Measurements from ENCODE around the gene CAPS.

CAPS gene

DNA sequence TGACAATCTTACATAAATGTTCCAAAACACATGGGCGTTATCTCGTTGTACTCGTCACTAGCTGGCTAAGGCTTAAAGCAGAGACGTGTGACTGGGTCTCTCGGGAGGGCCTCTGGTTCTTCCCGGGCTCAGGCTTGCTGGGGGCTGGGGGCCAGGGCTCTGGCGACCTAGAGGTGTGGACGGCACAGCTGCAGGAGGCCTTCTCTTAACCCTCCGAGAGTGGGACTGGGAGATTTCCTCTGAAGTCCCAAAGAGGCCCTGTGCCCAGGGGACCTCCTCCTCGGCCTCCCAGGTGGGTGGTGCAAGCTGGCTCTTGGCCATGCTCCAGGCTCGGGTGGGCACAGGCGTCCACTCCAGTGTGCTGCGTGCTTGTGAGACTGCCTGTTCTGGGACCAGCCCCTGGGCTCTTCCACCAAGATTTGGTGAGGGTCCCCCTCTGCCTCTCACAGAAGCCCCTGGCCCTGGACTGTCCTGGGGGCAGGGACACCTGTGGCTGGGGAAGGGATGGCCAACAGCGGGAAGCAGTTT, 2.2 kb downstream of the CAPS start:
- TF ChIP-seq, protein P1, sequence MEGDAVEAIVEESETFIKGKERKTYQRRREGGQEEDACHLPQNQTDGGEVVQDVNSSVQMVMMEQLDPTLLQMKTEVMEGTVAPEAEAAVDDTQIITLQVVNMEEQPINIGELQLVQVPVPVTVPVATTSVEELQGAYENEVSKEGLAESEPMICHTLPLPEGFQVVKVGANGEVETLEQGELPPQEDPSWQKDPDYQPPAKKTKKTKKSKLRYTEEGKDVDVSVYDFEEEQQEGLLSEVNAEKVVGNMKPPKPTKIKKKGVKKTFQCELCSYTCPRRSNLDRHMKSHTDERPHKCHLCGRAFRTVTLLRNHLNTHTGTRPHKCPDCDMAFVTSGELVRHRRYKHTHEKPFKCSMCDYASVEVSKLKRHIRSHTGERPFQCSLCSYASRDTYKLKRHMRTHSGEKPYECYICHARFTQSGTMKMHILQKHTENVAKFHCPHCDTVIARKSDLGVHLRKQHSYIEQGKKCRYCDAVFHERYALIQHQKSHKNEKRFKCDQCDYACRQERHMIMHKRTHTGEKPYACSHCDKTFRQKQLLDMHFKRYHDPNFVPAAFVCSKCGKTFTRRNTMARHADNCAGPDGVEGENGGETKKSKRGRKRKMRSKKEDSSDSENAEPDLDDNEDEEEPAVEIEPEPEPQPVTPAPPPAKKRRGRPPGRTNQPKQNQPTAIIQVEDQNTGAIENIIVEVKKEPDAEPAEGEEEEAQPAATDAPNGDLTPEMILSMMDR (conservative IDR thresholded peaks at IDR 0.05), result no peak
- TF ChIP-seq ZFX (IDR thresholded peaks at IDR 0.05), result no peak

DNA sequence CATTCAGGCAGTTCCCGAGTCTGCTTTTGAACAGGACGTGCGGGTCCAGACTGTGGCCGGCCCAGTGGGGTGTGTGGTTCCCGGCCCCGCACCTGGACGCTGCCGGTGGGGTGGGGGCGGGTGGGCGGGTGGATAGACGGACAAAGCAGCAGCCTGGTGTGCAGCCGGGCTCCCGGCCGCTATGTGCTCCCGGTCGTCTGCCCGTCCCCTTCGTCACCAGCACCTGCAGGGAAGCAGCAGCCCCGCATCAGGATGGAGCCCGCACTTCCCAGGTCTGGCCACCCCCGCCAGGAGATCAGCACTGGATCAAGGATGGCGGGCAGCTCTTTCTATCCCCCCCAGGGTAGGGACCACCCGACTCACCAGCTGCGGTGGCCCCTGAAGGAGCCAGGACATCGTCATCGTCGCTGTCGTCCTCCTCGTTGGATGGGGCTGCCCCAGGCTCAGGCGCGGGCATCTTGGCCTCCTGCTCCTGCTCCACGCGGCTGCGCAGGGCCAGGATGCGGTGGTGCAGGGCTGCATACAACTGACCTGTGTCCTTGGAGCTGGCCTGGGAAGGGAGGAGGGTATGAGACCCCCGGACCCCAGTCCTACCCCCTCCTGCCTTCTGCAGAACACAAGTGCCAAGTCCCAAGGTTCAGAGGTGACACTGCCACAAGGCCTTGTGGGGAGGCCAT, 3.5 kb downstream of the CAPS start:
- no peak for TF ChIP-seq ZFX (IDR thresholded peaks at IDR 0.05)
- TF ChIP-seq, protein P1 (conservative IDR thresholded peaks at IDR 0.05), result no peak
- H3K27ac ChIP-seq, result no peak overlapping the region

More for the DNA sequence above, 2.2 kb downstream of the CAPS start:
- no peak overlapping the region for H3K27ac ChIP-seq

DNA sequence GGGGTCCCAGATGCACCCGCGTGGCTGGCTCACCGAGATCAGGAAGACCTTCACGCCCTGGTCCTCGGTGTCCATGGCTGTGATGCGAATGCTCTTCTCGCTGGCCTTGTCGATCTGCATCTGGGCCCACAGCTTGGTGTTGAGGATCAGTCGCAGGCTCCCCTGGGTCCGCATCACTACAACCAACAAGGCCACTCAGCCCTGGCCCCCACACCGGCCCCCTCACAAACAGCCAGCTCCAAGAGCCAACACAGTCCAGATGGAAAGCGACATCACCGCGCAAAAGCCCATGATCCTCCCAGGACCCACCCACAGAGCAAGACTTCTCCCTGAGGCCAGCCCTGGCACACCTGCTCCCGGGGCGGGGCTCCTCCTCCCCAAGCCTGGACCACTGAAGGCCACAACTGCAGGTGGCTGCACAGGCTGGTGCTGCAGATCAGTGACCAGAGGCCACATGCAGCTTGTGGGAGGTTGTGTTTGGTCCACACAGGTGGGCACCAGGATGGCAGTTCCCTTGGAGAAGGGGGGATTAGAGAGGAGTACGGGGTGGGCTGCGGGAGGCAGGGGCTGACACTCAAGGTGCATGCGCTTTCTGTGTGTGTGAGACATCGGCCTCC, 4.5 kb downstream of the CAPS start:
- no peak overlapping the region for H3K27ac ChIP-seq

DNA sequence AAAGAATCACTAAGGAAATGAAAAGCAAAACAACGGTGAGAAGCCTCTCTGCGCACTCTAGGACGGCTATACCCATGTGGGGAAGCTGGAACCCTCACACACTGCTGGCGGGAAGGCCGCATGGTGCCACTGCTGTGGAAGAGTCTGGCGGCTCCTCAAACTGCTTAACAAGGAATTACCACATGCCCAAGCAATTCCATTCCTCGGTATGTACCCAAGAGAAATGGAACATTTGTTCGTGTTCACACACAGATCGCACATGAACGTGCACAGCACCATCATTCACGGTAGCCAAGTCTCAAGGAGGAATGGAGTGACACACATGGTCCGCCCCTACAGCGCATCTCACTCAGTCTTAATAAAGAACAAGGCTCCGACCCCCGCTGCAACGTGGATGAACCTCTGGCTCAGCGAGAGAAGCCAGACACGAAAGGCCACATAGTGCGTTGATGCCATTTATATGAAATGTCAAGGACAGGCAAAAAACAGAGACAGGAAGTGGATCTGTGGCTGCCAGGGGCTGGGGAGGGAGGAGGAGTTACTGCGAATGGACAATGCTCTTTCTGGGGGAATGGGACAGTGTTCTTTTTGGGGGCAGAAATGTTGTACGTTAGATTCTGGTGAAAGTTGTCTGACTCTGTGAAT, 7.6 kb downstream of the CAPS start:
- TF ChIP-seq, protein P1 (conservative IDR thresholded peaks at IDR 0.05), result no peak
- no peak for TF ChIP-seq ZFX (IDR thresholded peaks at IDR 0.05)
- H3K27ac ChIP-seq, result no peak overlapping the region

More for the DNA sequence above, 4.5 kb downstream of the CAPS start:
- TF ChIP-seq, protein P1 (conservative IDR thresholded peaks at IDR 0.05), result no peak
- TF ChIP-seq ZFX (IDR thresholded peaks at IDR 0.05), result no peak

DNA sequence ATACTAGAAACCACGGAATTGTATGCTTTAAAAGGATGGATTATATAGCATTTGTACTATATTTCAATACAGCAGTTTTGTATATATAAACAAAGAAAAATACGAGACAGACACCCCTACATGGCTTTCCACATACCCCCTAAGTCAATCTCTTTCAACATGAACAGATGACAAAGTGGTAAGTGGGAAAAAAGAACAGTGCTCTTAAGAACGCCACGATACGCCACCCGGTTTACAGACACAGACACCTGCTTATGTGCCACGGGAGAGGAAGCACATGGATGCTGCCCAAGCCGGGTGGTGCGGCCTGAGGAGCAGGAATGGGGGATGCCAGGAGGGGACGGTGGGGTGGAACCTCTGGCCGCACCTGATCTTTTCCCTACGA, 8.1 kb downstream of the CAPS start:
- TF ChIP-seq, protein P1 (conservative IDR thresholded peaks at IDR 0.05), result no peak
- TF ChIP-seq ZFX (IDR thresholded peaks at IDR 0.05), result no peak
- no peak overlapping the region for H3K27ac ChIP-seq

DNA sequence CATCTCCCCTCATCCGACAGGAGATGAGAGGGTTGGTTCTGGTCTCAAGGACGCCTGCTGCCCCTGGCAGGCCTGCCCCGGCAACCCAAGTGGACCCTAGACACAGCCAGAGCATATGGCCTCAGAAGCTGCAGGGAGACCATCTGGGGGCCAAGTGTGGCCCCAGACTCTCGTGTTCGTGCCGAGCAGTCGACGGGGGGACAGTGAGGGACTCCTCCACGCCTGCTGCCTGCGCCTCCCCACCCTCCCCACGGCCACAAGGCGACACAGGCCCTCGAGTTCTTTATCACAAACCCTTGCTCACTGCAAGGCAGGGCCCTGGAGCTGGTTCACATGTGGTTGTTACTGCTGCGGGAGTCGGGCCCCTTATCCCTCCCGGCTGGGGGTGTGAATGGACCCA, 9.3 kb downstream of the CAPS start:
- TF ChIP-seq, protein P1 (conservative IDR thresholded peaks at IDR 0.05), result no peak
- no peak for TF ChIP-seq ZFX (IDR thresholded peaks at IDR 0.05)
- no peak overlapping the region for H3K27ac ChIP-seq
